ENCODE results near the gene ERI3. TPM values are rescaled to one million over a fixed set of nuclear protein-coding genes. Genes with fewer than 3 reads are reported as not detected.

Gene ERI3
- total and polyA plus RNA-seq, 2 of the 4 experiments (the other 2 are of a cell fraction) = 56.6 to 70.9 TPM

- Histone ChIP-seq H4K5ac (ENCODE audit: low read depth, low read length) (no peak overlapping the region), H4K8ac (ENCODE audit: low read depth in 2 of 2, low read length in 2 of 2) (no peak overlapping the region), H2BK5ac (ENCODE audit: low read depth, low read length, poor library complexity, severe bottlenecking) (no peak overlapping the region), H2BK20ac (ENCODE audit: low read depth, low read length) (no peak overlapping the region), H3K18ac (ENCODE audit: low read depth, low read length) (no peak overlapping the region), H3K36me3 (ENCODE audit: control insufficient read depth, insufficient read depth, low read length) (peaks cover 30% of the 10 kb centered on the region), H3K4me1 (ENCODE audit: control insufficient read depth, insufficient read depth, low read length) (no peaks in the 10 kb centered on the region), H3K9me1 (ENCODE audit: insufficient read depth, low read length) (peaks cover 6% of the 10 kb centered on the region; the same call in 1 of the 2 replicates), H3K27ac (ENCODE audit: insufficient read depth, low read length) (no peak overlapping the region), H3K14ac (replicated peaks; ENCODE audit: low read depth, low read length) (no peak overlapping the region), H3K56ac (ENCODE audit: extremely low read depth, insufficient read depth, low read length) (no peak overlapping the region), H2BK120ac (ENCODE audit: low read depth, low read length) (no peak overlapping the region), H2BK15ac (ENCODE audit: low read depth, low read length) (no peak overlapping the region), H2AFZ (replicated peaks; ENCODE audit: low read length, poor library complexity) (no peak overlapping the region), H3K4ac (ENCODE audit: low read depth, low read length) (no peak overlapping the region), H3K4me3 (ENCODE audit: insufficient read depth, low read depth, low read length) (no peak overlapping the region), H2AK5ac (ENCODE audit: low read depth, low read length) (no peak overlapping the region), H3K9ac (ENCODE audit: low read depth, low read length) (no peak overlapping the region), H3K27me3 (ENCODE audit: control insufficient read depth, insufficient read depth, low read length) (no peaks in the 10 kb centered on the region), H3K79me1 (ENCODE audit: low read depth in 1 of 2, low read length in 2 of 2) (no peaks in the 10 kb centered on the region), H2AK9ac (replicated peaks; ENCODE audit: low read depth, low read length, poor library complexity) (no peak overlapping the region), H3K4me2 (ENCODE audit: low read depth, low read length) (no peak overlapping the region), H3K23ac (ENCODE audit: low read depth, low read length) (no peak overlapping the region), H3K9me3 (ENCODE audit: control insufficient read depth, insufficient read depth, low read length) (no peaks in the 10 kb centered on the region), H4K20me1 (ENCODE audit: insufficient read depth, low read length) (no peaks in the 10 kb centered on the region), H4K91ac (ENCODE audit: insufficient read depth, low read depth, low read length) (no peak overlapping the region)
- in situ Hi-C loops (cut with MboI; ENCODE audit: low sequenced_read_pairs) = no loop called here
- CTCF ChIA-PET = no interaction called here
- dilution Hi-C loops (cut with HindIII; ENCODE audit: low sequenced_read_pairs, unreplicated experiment) = no loop called here
- ATAC-seq (ENCODE audit: low read depth) (no peak), DNase-seq (no peak)
- no peak for TF ChIP-seq SMC3 (IDR thresholded peaks at IDR 0.05; ENCODE audit: low read depth, low read length)
- no peak for TF ChIP-seq FOS (IDR thresholded peaks at IDR 0.05; ENCODE audit: low read depth, low read length)
- POLR2A ChIA-PET (ENCODE audit: unreplicated experiment) = no interaction called here
- intact Hi-C loops (cut with micrococcal nuclease) = no loop called here
- BruUV-seq (replicated peaks) = no TSS peak
- no CpG with 5 or more reads among the region's 1 CpG for WGBS, 2 experiments (ENCODE audit: extremely low coverage in 2 of 2, insufficient read length in 1 of 2)
These were observed 72.9 kb downstream of the ERI3 start for GRCh38 chr1:44281962-44282703.

Data from IMR-90 (cell line).